ENCODE data around the gene TBC1D10A.

The TBC1D10A gene

DNA sequence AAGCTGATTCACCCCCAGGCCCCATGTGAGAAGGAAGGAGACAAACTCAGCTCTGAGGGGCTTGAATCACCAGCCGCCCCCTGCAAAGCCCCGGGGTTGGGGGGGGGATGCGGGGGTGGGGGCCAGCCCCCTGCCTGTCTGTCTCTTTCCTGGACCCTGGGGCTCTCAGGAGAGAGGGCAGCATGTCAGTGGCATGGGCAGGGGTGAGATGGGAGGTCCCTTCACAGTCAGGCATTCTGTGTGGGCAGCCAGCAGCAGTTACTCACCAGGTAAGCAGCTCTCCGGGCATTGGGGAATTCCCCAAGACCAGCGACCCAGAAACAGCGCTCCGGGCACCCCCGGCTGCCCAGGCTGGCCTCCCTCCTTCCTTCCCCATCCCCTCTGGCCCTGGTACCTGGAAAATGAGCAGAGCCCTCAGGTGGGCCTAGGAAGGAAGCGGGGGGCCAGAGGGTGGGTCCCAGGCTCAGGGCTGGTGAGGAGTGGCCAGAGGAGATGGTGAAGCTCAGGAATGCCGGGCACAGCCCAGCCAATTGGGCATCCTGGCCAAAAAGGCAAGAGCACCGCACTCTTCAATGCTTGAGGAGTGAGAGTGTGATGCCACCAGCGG is 76.0 kb downstream of the TBC1D10A start:
- H3K4me1 Mint-ChIP-seq = peaks cover 57% of the 10 kb centered on the region
- no peaks in the 10 kb centered on the region for H3K9me3 Mint-ChIP-seq

DNA sequence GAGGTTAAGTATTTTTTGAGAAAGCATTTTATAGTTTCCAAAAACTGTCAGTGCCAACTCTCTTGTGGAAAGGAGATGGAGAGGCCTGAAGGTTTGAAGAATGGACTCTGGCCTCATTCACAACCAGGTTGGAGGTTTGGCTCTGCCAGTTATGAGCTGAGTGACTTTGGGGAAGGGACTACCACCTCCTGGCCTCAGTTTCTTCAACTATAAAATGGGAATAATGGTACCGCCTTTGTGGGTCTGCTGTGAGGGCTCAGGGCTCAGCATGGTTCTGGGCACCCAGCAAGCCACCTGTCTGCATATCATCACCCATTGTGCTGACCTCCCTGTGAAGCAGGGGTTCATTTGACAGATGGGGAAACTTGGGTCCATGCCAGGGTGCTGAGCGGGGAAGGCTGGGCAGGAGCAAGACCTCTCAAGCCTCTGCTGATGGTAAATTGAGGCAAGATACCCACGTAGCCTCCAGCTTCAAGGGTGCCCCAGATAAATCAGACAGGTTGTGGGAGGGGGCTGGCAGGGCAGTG is 76.6 kb downstream of the TBC1D10A start:
- peak overlapping the region; percentile 20 for H3K27ac Mint-ChIP-seq

More for the DNA sequence above, 76.0 kb downstream of the TBC1D10A start:
- Mint-ChIP-seq H3K4me3 (peak overlapping the region; percentile 18), H3K27ac (peak overlapping the region; percentile 61), H3K36me3 (peaks cover 11% of the 10 kb centered on the region)
- DNase-seq (ENCODE audit: low spot score in 2 of 2) (no peak), ATAC-seq (peak; percentile 75)

DNA sequence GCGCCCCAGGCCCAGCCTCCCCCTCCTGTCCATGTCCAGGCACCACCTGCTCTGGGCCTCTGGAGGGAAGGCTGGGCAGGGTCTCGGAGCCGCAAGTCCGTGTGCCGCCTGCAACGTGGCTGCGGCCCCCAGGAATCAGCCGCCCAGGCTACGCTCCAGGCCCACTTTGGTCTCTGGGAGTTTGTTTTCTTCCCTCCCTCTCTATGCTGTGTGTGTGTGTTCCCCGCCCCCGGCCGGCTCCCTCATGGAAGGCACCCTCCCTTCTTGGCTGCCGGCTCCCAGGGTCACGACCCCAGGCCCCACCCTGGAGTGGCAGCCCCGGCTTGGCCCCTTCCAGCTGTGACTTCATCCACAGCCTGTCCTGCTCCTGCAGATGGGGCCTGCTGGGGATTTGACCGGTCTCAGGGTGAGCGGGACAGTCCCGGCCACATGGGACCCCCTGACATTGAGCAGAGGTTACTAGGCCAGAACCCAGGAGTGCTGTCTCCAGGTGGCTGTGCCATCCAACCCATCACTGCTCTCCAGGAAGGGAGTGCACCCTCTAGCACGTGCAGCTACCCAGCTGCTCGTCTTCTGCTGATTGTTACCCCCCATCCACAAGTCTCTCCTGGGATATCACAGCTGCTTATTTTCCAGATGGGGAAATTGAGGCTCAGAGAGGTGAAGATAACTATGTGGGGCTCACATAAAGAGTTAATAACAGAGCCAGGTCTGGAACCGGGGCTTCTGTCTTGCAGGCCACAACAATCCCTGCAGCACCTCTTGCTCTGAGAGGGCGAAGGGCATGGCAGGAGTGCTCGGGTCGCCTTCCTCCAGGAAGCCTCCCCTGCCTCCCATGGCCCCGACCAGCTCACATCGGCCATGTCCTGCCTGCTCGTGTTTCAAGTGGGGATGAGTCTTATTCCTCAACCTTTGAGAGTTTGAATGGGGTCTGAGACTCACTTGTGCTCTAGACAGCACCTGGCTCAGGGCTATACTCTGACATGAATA is 77.4 kb downstream of the TBC1D10A start:
- H3K4me1 Mint-ChIP-seq = peaks cover 72% of the 10 kb centered on the region
- peak overlapping the region; percentile 44 for H3K27ac Mint-ChIP-seq
- DNase-seq (ENCODE audit: low spot score in 2 of 2) = no peak
- no peak for ATAC-seq
- no peaks in the 10 kb centered on the region for H3K9me3 Mint-ChIP-seq
- no peak overlapping the region for H3K4me3 Mint-ChIP-seq
- peaks cover 25% of the 10 kb centered on the region for H3K36me3 Mint-ChIP-seq

More for the DNA sequence above, 76.6 kb downstream of the TBC1D10A start:
- DNase-seq (ENCODE audit: low spot score in 2 of 2) = no peak
- Mint-ChIP-seq H3K9me3 (no peaks in the 10 kb centered on the region), H3K36me3 (peaks cover 18% of the 10 kb centered on the region), H3K4me3 (no peak overlapping the region), H3K4me1 (peaks cover 64% of the 10 kb centered on the region)
- no peak for ATAC-seq

DNA sequence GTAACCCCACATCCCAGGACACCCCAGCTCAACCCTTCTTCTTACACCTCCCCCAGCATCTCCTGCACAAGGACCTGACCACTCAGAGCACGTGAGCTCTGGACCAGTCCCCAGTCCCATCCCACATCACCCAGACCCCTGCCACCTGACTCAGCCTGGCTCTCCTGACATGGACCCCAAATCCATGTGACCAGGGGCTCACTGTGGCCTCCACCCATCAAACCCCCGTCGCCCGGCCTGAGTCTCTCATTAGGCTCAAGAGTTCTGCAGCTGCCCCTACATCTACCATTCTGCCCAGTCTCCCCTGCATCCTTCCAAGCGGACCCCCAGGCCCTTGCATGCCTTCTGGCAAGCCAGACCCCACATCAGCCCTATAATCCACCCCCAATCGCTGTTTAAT is 78.3 kb downstream of the TBC1D10A start:
- Mint-ChIP-seq H3K27ac (peak overlapping the region; percentile 44), H3K36me3 (peaks cover 34% of the 10 kb centered on the region), H3K4me3 (peak overlapping the region; percentile 20), H3K9me3 (no peaks in the 10 kb centered on the region), H3K4me1 (peaks cover 79% of the 10 kb centered on the region)
- no peak for DNase-seq (ENCODE audit: low spot score in 2 of 2)
- no peak for ATAC-seq

DNA sequence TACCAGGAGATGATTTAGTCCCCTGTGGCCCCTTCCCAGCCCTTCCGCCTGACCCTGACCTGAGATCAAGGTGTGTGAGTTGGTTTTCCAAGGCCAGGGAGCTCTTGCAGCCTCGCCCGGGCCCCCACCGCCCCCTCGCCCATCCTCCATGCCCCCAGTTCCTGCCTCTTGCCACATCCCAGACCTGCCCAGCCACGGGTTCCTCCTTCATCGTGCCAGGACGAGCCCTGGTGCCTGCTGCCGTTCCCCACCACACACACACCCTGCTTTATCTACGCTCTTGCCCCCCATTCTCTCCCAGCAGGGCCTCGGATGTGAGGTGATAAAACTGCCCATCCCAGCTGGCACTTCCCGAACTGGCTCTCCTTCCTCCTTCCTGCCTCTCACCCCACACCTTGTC is 78.8 kb downstream of the TBC1D10A start:
- H3K4me3 Mint-ChIP-seq = peak overlapping the region; percentile 20
- ATAC-seq = no peak
- no peaks in the 10 kb centered on the region for H3K9me3 Mint-ChIP-seq
- H3K36me3 Mint-ChIP-seq = peaks cover 39% of the 10 kb centered on the region
- peak overlapping the region; percentile 90 for H3K27ac Mint-ChIP-seq
- H3K4me1 Mint-ChIP-seq = peaks cover 82% of the 10 kb centered on the region
- DNase-seq (ENCODE audit: low spot score in 2 of 2) = no peak

DNA sequence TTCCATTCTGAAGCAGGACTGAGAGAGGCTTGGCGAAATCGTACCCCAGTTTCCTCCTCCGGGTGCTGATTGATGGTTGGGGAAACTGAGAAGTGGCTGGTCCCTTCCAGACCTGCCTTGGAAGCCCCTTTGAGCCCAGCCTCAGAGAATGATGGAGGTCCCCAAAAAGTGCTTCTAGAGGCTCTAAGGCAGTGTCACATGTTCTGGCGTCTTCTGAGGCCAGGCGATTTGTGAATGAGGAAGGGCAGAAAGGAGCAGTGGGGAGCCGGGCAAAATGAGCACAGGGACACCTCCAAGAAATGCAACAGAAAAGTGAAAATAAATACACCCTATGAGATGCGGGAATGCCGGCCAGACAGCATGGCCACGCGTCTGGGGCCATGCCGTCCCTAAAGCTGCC is 79.2 kb downstream of the TBC1D10A start:
- no peak for ATAC-seq
- H3K9me3 Mint-ChIP-seq = no peaks in the 10 kb centered on the region
- no peak for DNase-seq (ENCODE audit: low spot score in 2 of 2)
- peak overlapping the region; percentile 96 for H3K4me3 Mint-ChIP-seq
- peak overlapping the region; percentile 90 for H3K27ac Mint-ChIP-seq
- H3K4me1 Mint-ChIP-seq = peaks cover 80% of the 10 kb centered on the region
- peaks cover 43% of the 10 kb centered on the region for H3K36me3 Mint-ChIP-seq

DNA sequence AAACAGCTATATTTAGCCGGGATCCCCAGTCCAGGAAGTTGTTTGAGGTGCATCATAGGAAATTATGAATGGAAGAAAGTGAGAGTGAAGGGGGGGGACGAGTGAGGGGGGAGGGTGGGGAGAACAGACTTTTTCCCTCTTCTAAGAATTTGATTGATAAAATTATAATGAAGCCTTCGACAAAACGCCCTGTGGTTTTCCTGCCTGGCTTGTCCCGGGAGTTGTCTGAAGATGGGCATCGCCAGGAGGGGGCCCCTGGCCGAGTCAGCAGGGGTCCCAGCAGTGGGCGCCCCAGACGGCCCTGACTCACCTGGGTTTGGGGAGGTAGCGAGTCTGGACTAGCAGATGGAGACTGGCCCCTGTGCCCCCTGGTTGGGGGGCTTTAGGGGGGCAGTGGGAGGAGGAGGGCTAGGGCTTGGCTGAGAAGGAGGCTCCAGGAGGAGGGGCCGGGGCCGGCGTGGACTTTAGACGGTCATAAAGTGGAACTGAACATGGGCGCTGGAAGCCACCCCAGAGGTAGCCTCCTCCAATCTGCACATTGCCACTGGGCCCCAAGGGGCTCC is 79.8 kb downstream of the TBC1D10A start:
- Mint-ChIP-seq H3K27ac (peak overlapping the region; percentile 90), H3K36me3 (peaks cover 49% of the 10 kb centered on the region), H3K9me3 (no peaks in the 10 kb centered on the region), H3K4me3 (peak overlapping the region; percentile 96), H3K4me1 (peaks cover 78% of the 10 kb centered on the region)
- DNase-seq (ENCODE audit: low spot score in 2 of 2) (no peak), ATAC-seq (no peak)

DNA sequence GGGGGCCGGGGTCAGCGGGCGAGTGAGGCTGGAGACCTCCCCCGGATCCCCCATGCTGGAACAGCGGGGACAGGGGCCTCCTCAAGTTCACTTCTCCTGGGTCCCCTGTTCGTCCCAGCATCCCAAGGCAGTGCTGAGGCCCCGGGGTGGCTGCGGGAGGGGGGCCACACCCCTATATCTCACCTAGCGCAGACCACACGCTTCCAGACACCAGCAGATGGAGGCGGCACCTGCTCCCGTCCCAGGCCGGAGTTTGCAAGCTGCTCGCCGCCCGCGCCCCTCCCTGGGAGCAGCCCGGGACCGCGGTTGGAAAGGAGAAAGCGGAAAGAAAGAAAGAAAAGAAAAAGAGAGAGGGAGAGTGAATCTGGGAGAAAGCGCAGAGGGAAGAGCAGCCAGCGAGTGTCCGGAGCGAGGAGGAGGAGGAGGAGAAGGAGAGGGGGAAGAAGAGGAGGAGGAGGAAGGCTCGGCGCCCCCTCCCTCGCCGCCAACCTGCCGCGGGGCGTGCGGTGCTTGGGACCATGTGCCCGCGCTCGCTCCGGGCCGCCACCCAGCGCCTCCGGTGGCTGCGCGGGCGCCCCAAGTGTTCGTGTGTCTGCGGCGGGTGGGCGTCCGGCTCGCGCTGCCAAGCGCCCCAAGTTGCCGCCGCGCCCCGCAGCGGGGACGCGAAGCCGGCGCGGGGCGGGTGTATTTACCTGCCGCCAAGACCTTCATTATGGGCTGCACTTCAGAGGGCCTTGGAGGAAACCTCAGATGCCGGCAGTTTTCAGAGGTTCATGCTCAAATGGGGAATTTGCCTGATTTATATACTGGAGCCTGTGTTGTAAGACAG is 80.5 kb downstream of the TBC1D10A start, which contains the start of gene LIF:
LIF (minus strand) TSS at position 775 of the 829 bp plus-strand sequence; CDS start at position 711, 64 bp downstream.
- Mint-ChIP-seq H3K4me1 (peaks cover 73% of the 10 kb centered on the region), H3K9me3 (no peaks in the 10 kb centered on the region), H3K4me3 (peak within 1 kb of the TSS; percentile 96), H3K27ac (peak within 1 kb of the TSS; percentile 90), H3K36me3 (peaks cover 49% of the 10 kb centered on the region)
- peak; percentile 34 to 66 for DNase-seq (ENCODE audit: low spot score in 2 of 2)
- ATAC-seq = peak; percentile 68

DNA sequence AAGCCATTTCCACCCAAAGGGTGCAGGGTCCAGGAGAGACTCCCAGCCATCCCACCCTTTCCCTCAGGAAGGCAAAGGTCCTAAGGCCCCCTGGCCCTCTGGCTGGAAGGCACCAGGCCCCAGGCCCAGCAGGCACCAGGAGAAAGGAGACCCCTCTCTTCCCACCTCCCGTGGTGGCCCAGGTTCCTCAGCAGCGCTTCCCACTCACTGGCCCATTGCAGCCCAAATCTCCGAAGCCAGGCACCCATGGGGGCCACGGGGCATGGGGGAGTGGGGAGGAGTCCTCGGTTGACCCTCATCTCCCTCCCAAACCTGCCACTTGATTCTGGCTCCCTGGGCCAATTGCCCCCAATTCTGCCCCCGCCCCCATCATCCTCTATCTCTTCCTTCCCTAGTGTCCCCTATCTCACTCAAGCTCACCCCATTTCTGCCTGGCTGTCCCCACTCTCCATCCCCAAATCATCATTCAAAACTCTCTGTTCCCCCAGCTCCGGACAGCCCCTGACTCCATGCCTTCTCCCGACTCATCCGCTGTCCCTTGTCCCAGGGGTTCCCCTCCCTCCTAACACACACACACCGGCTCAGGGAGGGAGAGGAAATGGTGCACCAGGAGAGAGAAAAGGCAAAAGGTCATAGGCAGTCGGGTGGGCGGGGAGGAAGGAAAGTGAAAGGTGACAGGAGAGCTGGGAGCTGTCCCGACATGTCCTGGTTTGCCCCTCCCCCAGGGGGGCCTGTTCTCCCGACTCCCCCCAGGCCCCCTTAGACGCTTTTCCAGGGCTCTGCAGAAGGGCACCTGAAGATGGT is 81.4 kb downstream of the TBC1D10A start:
- Mint-ChIP-seq H3K36me3 (peaks cover 49% of the 10 kb centered on the region), H3K4me1 (peaks cover 66% of the 10 kb centered on the region)

DNA sequence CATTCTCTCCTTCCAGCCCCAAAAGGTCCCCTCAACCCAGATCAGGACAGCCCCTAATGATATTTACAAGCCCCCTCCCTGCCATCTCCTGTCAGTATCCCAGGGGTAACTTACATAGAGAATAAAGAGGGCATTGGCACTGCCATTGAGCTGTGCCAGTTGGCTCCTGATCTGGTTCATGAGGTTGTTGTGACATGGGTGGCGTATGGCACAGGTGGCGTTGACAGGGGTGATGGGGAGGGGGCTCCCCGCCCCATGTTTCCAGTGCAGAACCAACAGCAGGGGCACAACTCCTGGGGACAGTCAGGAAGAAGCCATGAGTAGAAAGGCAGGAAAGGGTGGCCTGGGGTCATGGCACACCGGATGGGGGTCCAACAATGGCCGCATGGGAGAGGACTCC is 82.1 kb downstream of the TBC1D10A start:
- H3K36me3 Mint-ChIP-seq = peaks cover 49% of the 10 kb centered on the region
- DNase-seq (ENCODE audit: low spot score in 2 of 2) (no peak), ATAC-seq (no peak)
- no peaks in the 10 kb centered on the region for H3K9me3 Mint-ChIP-seq
- no peak overlapping the region for H3K27ac Mint-ChIP-seq
- H3K4me3 Mint-ChIP-seq = peak overlapping the region; percentile 96
- H3K4me1 Mint-ChIP-seq = peaks cover 61% of the 10 kb centered on the region

More for the DNA sequence above, 81.4 kb downstream of the TBC1D10A start:
- DNase-seq (ENCODE audit: low spot score in 2 of 2) (no peak), ATAC-seq (no peak)
- Mint-ChIP-seq H3K4me3 (peak overlapping the region; percentile 96), H3K9me3 (no peaks in the 10 kb centered on the region), H3K27ac (peak overlapping the region; percentile 90)

DNA sequence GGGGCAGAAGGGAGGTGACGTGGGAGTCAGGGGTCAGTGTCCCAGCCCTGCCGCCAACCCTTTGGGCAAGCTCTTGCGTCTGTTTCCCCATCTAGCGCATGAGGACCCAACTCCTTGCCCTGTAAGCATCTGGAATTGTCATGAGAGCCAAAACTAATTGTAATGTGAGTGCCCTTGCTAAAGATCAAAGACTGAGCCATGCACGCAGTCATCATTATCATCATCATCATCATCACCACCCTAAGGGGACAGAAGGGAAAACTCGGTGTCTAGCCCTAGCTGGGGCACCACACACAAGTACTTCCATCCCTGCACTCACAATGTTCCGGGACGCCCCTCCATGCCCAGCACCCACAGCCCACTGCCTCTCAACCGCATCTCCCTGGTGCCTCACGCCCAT is 82.7 kb downstream of the TBC1D10A start:
- ATAC-seq = no peak
- DNase-seq (ENCODE audit: low spot score in 2 of 2) = no peak
- Mint-ChIP-seq H3K4me1 (peaks cover 61% of the 10 kb centered on the region), H3K36me3 (peaks cover 49% of the 10 kb centered on the region), H3K27ac (peak overlapping the region; percentile 45), H3K9me3 (no peaks in the 10 kb centered on the region), H3K4me3 (peak overlapping the region; percentile 96)

DNA sequence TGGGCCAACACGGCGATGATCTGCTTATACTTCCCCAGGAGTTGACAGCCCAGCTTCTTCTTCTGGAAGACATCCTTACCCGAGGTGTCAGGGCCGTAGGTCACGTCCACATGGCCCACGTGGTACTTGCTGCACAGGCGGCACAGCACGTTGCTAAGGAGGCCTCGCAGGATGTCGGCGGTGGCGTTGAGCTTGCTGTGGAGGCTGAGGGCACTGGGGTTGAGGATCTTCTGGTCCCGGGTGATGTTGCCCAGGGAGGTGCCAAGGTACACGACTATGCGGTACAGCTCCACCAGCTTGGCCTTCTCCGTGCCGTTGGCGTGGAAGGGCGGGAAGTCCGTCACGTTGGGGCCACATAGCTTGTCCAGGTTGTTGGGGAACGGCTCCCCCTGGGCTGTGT is 83.1 kb downstream of the TBC1D10A start:
- Mint-ChIP-seq H3K36me3 (peaks cover 49% of the 10 kb centered on the region), H3K27ac (peak overlapping the region; percentile 45), H3K4me3 (peak overlapping the region; percentile 96), H3K9me3 (no peaks in the 10 kb centered on the region), H3K4me1 (peaks cover 61% of the 10 kb centered on the region)
- no peak for DNase-seq (ENCODE audit: low spot score in 2 of 2)
- ATAC-seq = no peak

Measured in stimulated activated effector memory CD8-positive, alpha-beta T cell treated with anti-CD3 and anti-CD28 coated beads, Interleukin-12 subunit alpha, Interleukin-12 subunit beta, amount 100 ng/mL, for 72 hours (primary cell).